DMS 273 treated with DMSO at 0.1 percent for 48 hours (cell line): ENCODE measurements around the gene ITGA2.

Experiments used
- DNase-seq: peaks from one replicate; lab custom pipeline; 2025; lab: John Stamatoyannopoulos, UW

The ITGA2 gene

GRCh38 chr5:52988335-52989024, 672 bp upstream of the ITGA2 start:
- DNase-seq = no peak

GRCh38 chr5:52989781-52990527, 802 bp downstream of the ITGA2 start:
- no peak for DNase-seq

GRCh38 chr5:52990528-52990925, 1.4 kb downstream of the ITGA2 start:
- no peak for DNase-seq

- DNase-seq = no peak
Observed at GRCh38 chr5:52993367-52993766, 4.2 kb downstream of the ITGA2 start.

- DNase-seq = no peak
Observed at GRCh38 chr5:52994266-52994665, 5.1 kb downstream of the ITGA2 start.

- no peak for DNase-seq
Observed at GRCh38 chr5:52995095-52995494, 5.9 kb downstream of the ITGA2 start.

- DNase-seq = no peak
Observed at GRCh38 chr5:52995914-52996313, 6.8 kb downstream of the ITGA2 start.

GRCh38 chr5:52996979-52997378, 7.8 kb downstream of the ITGA2 start:
- no peak for DNase-seq

- no peak for DNase-seq
Observed at GRCh38 chr5:52997424-52997823, 8.3 kb downstream of the ITGA2 start.

- no peak for DNase-seq
Observed at GRCh38 chr5:52998552-52999313, 9.6 kb downstream of the ITGA2 start.

GRCh38 chr5:52999344-52999949, 10.3 kb downstream of the ITGA2 start:
- no peak for DNase-seq

GRCh38 chr5:53001541-53001940, 12.4 kb downstream of the ITGA2 start:
- DNase-seq = no peak

GRCh38 chr5:53002491-53002890, 13.3 kb downstream of the ITGA2 start:
- DNase-seq = no peak

- no peak for DNase-seq
Observed at GRCh38 chr5:53003144-53003543, 14.0 kb downstream of the ITGA2 start.

- DNase-seq = no peak
Observed at GRCh38 chr5:53006911-53007890, 18.0 kb downstream of the ITGA2 start.

- DNase-seq = no peak
Observed at GRCh38 chr5:53008751-53009150, 19.6 kb downstream of the ITGA2 start.

GRCh38 chr5:53009816-53010215, 20.7 kb downstream of the ITGA2 start:
- DNase-seq = no peak

GRCh38 chr5:53010814-53011213, 21.7 kb downstream of the ITGA2 start:
- no peak for DNase-seq

- DNase-seq = no peak
Observed at GRCh38 chr5:53011233-53011632, 22.1 kb downstream of the ITGA2 start.

GRCh38 chr5:53013857-53014256, 24.7 kb downstream of the ITGA2 start:
- no peak for DNase-seq

- DNase-seq = no peak
Observed at GRCh38 chr5:53017383-53017782, 28.2 kb downstream of the ITGA2 start.
